GM06990 (cell line): ENCODE measurements around the gene PARN.

Experiments
- DNase-seq: peaks from one replicate; pipeline ENCODE4 v3.0.0-alpha.2; 2011; ENCODE audit not compliant: insufficient read length; ENCODE audit errors: extremely low read depth
- H3K27me3 ChIP-seq: replicated peaks from 2 replicates; pipeline ENCODE4 v1.6.0; 2011; ENCODE audit warnings: low read length; ENCODE audit not compliant: control insufficient read depth, insufficient read depth
- H3K36me3 ChIP-seq: 2 replicates; pipeline ENCODE4 v1.5.1; 2011; ENCODE audit warnings: low read length; ENCODE audit not compliant: control insufficient read depth, insufficient read depth
- H3K4me3 ChIP-seq: replicated peaks from 2 replicates; pipeline ENCODE4 v1.5.1; 2011; ENCODE audit warnings: low read depth, mild to moderate bottlenecking, control low read depth, low read length
- CTCF ChIP-seq: IDR thresholded peaks from 2 replicates; pipeline ENCODE4 v1.5.1; 2011; ENCODE audit warnings: low read length, control low read depth, mild to moderate bottlenecking, inconsistent platforms; ENCODE audit not compliant: insufficient read depth, poor library complexity, severe bottlenecking

The PARN gene

GRCh38 chr16:14496786-14497185 is 133.3 kb downstream of the PARN start:
- Histone ChIP-seq H3K36me3 (peaks cover 9% of the 10 kb centered on the region), H3K27me3 (no peaks in the 10 kb centered on the region), H3K4me3 (no peak overlapping the region)
- DNase-seq, result no peak
- TF ChIP-seq CTCF, result no peak

GRCh38 chr16:14496047-14496770 is 133.9 kb downstream of the PARN start:
- no peak for TF ChIP-seq CTCF
- Histone ChIP-seq H3K27me3 (no peaks in the 10 kb centered on the region), H3K4me3 (no peak overlapping the region), H3K36me3 (peaks cover 9% of the 10 kb centered on the region)
- no peak for DNase-seq

GRCh38 chr16:14495213-14496046 is 134.6 kb downstream of the PARN start:
- Histone ChIP-seq H3K36me3 (peaks cover 9% of the 10 kb centered on the region), H3K4me3 (no peak overlapping the region), H3K27me3 (no peaks in the 10 kb centered on the region)
- no peak for DNase-seq
- TF ChIP-seq CTCF, result no peak

GRCh38 chr16:14494396-14494966 is 135.6 kb downstream of the PARN start:
- no peak for DNase-seq
- H3K36me3 ChIP-seq, result peaks cover 9% of the 10 kb centered on the region
- H3K27me3 ChIP-seq, result no peaks in the 10 kb centered on the region
- TF ChIP-seq CTCF, result no peak
- no peak overlapping the region for H3K4me3 ChIP-seq

- no peak for TF ChIP-seq CTCF
- H3K36me3 ChIP-seq, result peaks cover 9% of the 10 kb centered on the region
- no peak overlapping the region for H3K4me3 ChIP-seq
- no peak for DNase-seq
- no peaks in the 10 kb centered on the region for H3K27me3 ChIP-seq
Observed at GRCh38 chr16:14493791-14494190, 136.3 kb downstream of the PARN start.
